Measurements from ENCODE around the gene MAP3K7. TPM values are rescaled to one million over a fixed set of nuclear protein-coding genes. Genes with fewer than 3 reads are reported as not detected.

The MAP3K7 gene
- total and polyA plus RNA-seq, 2 of the 13 experiments (the other 11 are each of a cell fraction or from before 2014, with no cell fraction given), result 24.1 to 24.4 TPM

GRCh38 chr6:90559931-90560330, 26.9 kb downstream of the MAP3K7 start:
- no peak for DNase-seq (ENCODE audit: low spot score)
- H2AFZ ChIP-seq (ENCODE audit: low read length), result no peak overlapping the region
- H3K4me1 ChIP-seq (ENCODE audit: insufficient read depth, low read length), result no peaks in the 10 kb centered on the region
- no peaks in the 10 kb centered on the region for H3K9me3 ChIP-seq (ENCODE audit: low read length)
- no peaks in the 10 kb centered on the region for H3K27me3 ChIP-seq (ENCODE audit: control insufficient read depth in 1 of 2, insufficient read depth in 2 of 2, low read length in 2 of 2)
- BruUV-seq (replicated peaks), result no TSS peak
- POLR2A ChIA-PET, result no interaction called here
- H3K4me2 ChIP-seq (ENCODE audit: low read depth, low read length), result no peak overlapping the region
- peaks cover 7 to 37% of the 10 kb centered on the region in 2 experiments; a peak in 4 of 5 replicates for H3K36me3 ChIP-seq (replicated peaks in 1 of 2; ENCODE audit: control insufficient read depth in 1 of 2, insufficient read depth in 2 of 2, low read length in 2 of 2)
- in situ Hi-C loops (cut with HindIII; ENCODE audit: extremely low pct_ligation_motif_present, low pct_unique_long_range_greater_than_20kb) (no loop called here), intact Hi-C loops (cut with micrococcal nuclease; ENCODE audit: unreplicated experiment) (no loop called here)
- no peak overlapping the region for H3K27ac ChIP-seq (ENCODE audit: extremely low read length, insufficient read depth, low read length)
- no peak overlapping the region for H3K9ac ChIP-seq (ENCODE audit: insufficient read depth, low read depth, low read length)
- FAIRE-seq, result no peak
- no peak for ATAC-seq
- no peaks in the 10 kb centered on the region for H4K20me1 ChIP-seq (ENCODE audit: insufficient read depth, low read length)
- TF ChIP-seq SIN3A (IDR thresholded peaks at IDR 0.05; ENCODE audit: borderline replicate concordance, low read depth, low read length) (no peak), ZBTB42 (CRISPR knock-in tag; IDR thresholded peaks at IDR 0.05) (no peak), SMARCE1 (IDR thresholded peaks at IDR 0.05; ENCODE audit: borderline replicate concordance) (no peak), CENPT (CRISPR knock-in tag; IDR thresholded peaks at IDR 0.05; ENCODE audit: low read depth) (no peak), ZNF737 (CRISPR knock-in tag; IDR thresholded peaks at IDR 0.05; ENCODE audit: borderline replicate concordance) (no peak), ZNF749 (CRISPR knock-in tag; IDR thresholded peaks at IDR 0.05; ENCODE audit: borderline replicate concordance) (no peak), ZNF44 (CRISPR knock-in tag; IDR thresholded peaks at IDR 0.05) (no peak), ZNF446 (CRISPR knock-in tag; IDR thresholded peaks at IDR 0.05) (no peak), GPN1 (CRISPR knock-in tag; IDR thresholded peaks at IDR 0.05; ENCODE audit: borderline replicate concordance) (no peak), ZNF549 (CRISPR knock-in tag; IDR thresholded peaks at IDR 0.05) (no peak), PCBP1 (IDR thresholded peaks at IDR 0.05; ENCODE audit: borderline replicate concordance, low read depth, low read length) (no peak), PREB (CRISPR knock-in tag; IDR thresholded peaks at IDR 0.05) (no peak), SSRP1 (CRISPR knock-in tag; IDR thresholded peaks at IDR 0.05) (no peak), U2AF2 (IDR thresholded peaks at IDR 0.05; ENCODE audit: low read depth, low read length) (no peak)
- TF ChIP-seq, protein P1, sequence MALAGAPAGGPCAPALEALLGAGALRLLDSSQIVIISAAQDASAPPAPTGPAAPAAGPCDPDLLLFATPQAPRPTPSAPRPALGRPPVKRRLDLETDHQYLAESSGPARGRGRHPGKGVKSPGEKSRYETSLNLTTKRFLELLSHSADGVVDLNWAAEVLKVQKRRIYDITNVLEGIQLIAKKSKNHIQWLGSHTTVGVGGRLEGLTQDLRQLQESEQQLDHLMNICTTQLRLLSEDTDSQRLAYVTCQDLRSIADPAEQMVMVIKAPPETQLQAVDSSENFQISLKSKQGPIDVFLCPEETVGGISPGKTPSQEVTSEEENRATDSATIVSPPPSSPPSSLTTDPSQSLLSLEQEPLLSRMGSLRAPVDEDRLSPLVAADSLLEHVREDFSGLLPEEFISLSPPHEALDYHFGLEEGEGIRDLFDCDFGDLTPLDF (CRISPR knock-in tag; IDR thresholded peaks at IDR 0.05), result no peak
- TF ChIP-seq, protein P2, sequence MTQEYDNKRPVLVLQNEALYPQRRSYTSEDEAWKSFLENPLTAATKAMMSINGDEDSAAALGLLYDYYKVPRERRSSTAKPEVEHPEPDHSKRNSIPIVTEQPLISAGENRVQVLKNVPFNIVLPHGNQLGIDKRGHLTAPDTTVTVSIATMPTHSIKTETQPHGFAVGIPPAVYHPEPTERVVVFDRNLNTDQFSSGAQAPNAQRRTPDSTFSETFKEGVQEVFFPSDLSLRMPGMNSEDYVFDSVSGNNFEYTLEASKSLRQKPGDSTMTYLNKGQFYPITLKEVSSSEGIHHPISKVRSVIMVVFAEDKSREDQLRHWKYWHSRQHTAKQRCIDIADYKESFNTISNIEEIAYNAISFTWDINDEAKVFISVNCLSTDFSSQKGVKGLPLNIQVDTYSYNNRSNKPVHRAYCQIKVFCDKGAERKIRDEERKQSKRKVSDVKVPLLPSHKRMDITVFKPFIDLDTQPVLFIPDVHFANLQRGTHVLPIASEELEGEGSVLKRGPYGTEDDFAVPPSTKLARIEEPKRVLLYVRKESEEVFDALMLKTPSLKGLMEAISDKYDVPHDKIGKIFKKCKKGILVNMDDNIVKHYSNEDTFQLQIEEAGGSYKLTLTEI (CRISPR knock-in tag; conservative IDR thresholded peaks at IDR 0.05), result no peak
- H3K4me3 ChIP-seq (replicated peaks in 1 of 3; ENCODE audit: insufficient read depth in 1 of 3, low read depth in 2 of 3, low read length in 3 of 3), result no peak overlapping the region
- CTCF ChIA-PET (ENCODE audit: low intra/inter-chr PET ratio, low total read pairs), result no interaction called here
- peaks cover 2% of the 10 kb centered on the region for H3K79me2 ChIP-seq (ENCODE audit: insufficient read depth, low read length)
- 99% methylated on average over 4 of the region's 4 CpGs for WGBS (ENCODE audit: low lambda C conversion rate)
